HEK293T (cell line): ENCODE measurements around the gene SARS1.

Experiments used
- CTCF ChIA-PET: fragments of 350-600 bp; formaldehyde crosslinking; extraction: SDS; loops from one replicate; lab custom pipeline; 2021; ENCODE audit warnings: antibody characterized with exemption, inconsistent platforms; lab: Yijun Ruan, JAX
- POLR2A ChIA-PET: fragments of 350-600 bp; formaldehyde crosslinking; extraction: SDS; loops from one replicate; lab custom pipeline; 2020; ENCODE audit warnings: antibody characterized with exemption, inconsistent platforms; lab: Yijun Ruan, JAX
- DNase-seq: peaks from one replicate; pipeline ENCODE4 v3.0.0; 2012; ENCODE audit warnings: mixed read lengths; ENCODE audit errors: extremely low spot score
- ARNT ChIP-seq: fragments of 450-650 bp; IDR thresholded peaks from 2 replicates; pipeline ENCODE4 v1.6.1; 2017; ENCODE audit warnings: mild to moderate bottlenecking
- BHLHE40 ChIP-seq: fragments of 450-650 bp; IDR thresholded peaks from 2 replicates; pipeline ENCODE4 v1.6.1; 2016; ENCODE audit warnings: mild to moderate bottlenecking, moderate library complexity, borderline replicate concordance
- CTBP1 ChIP-seq: fragments of 450-650 bp; IDR thresholded peaks from 2 replicates; pipeline ENCODE4 v1.6.1; 2016; ENCODE audit warnings: borderline replicate concordance
- ELF4 ChIP-seq: fragments of 450-650 bp; IDR thresholded peaks from 2 replicates; pipeline ENCODE4 v1.6.1; 2017; ENCODE audit warnings: antibody characterized with exemption
- FOXA1 ChIP-seq: fragments of 450-650 bp; IDR thresholded peaks from 2 replicates; pipeline ENCODE4 v1.6.1; 2016; ENCODE audit warnings: mild to moderate bottlenecking
- FOXK2 ChIP-seq: fragments of 450-650 bp; IDR thresholded peaks from 2 replicates; pipeline ENCODE4 v1.6.1; 2016; ENCODE audit warnings: mild to moderate bottlenecking
- FOXM1 ChIP-seq: fragments of 450-650 bp; IDR thresholded peaks from 2 replicates; pipeline ENCODE4 v1.6.1; 2017; ENCODE audit warnings: mild to moderate bottlenecking, borderline replicate concordance
- HDGF ChIP-seq: fragments of 450-650 bp; IDR thresholded peaks from 2 replicates; pipeline ENCODE4 v1.6.1; 2017; ENCODE audit warnings: antibody characterized with exemption, borderline replicate concordance
- L3MBTL2 ChIP-seq: fragments of 450-650 bp; conservative IDR thresholded peaks from 2 replicates; pipeline ENCODE4 v1.6.1; 2016; ENCODE audit warnings: mild to moderate bottlenecking
- LEF1 ChIP-seq: fragments of 450-650 bp; IDR thresholded peaks from 2 replicates; pipeline ENCODE4 v1.6.1; 2017; ENCODE audit warnings: mild to moderate bottlenecking, borderline replicate concordance
- NFRKB ChIP-seq: fragments of 450-650 bp; IDR thresholded peaks from 2 replicates; pipeline ENCODE4 v1.6.1; 2016; ENCODE audit warnings: mild to moderate bottlenecking, moderate library complexity
- SP1 ChIP-seq: fragments of 450-650 bp; IDR thresholded peaks from 2 replicates; pipeline ENCODE4 v1.6.1; 2017
- SUZ12 ChIP-seq: fragments of 450-650 bp; IDR thresholded peaks from 2 replicates; pipeline ENCODE4 v1.6.1; 2016; ENCODE audit warnings: mild to moderate bottlenecking
- TARDBP ChIP-seq: fragments of 450-650 bp; IDR thresholded peaks from 2 replicates; pipeline ENCODE4 v1.6.1; 2016
- ZNF384 ChIP-seq: fragments of 450-650 bp; IDR thresholded peaks from 2 replicates; pipeline ENCODE4 v1.6.1; 2016
- TF ChIP-seq, protein P1 (sequence below): fragments of 450-650 bp; IDR thresholded peaks from 2 replicates; pipeline ENCODE4 v1.6.1; 2016

Gene SARS1

DNA sequence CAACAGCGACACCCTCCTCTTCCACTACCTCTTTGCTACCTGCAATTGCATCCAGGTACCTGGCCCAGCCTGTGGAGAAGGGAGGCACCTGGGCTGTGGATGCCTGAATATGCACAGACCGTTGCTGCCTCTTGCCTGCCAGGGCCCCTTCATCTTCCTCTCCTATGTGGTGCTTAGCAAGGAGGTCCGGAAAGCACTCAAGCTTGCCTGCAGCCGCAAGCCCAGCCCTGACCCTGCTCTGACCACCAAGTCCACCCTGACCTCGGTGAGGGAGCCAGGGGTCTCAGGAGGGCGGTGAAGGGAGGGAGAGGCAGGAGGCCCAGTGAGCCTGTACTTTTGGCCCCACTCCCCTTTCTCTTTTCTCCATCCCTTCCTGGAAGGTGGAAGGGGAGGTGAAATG, 57.7 kb downstream of the SARS1 start:
- POLR2A ChIA-PET = no interaction called here
- CTCF ChIA-PET = no interaction called here
- no peak for DNase-seq
- TF ChIP-seq FOXM1 (no peak), L3MBTL2 (no peak), HDGF (no peak), BHLHE40 (no peak), ARNT (no peak), FOXA1 (no peak), LEF1 (no peak)
- TF ChIP-seq, protein P1, sequence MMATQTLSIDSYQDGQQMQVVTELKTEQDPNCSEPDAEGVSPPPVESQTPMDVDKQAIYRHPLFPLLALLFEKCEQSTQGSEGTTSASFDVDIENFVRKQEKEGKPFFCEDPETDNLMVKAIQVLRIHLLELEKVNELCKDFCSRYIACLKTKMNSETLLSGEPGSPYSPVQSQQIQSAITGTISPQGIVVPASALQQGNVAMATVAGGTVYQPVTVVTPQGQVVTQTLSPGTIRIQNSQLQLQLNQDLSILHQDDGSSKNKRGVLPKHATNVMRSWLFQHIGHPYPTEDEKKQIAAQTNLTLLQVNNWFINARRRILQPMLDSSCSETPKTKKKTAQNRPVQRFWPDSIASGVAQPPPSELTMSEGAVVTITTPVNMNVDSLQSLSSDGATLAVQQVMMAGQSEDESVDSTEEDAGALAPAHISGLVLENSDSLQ = no peak

DNA sequence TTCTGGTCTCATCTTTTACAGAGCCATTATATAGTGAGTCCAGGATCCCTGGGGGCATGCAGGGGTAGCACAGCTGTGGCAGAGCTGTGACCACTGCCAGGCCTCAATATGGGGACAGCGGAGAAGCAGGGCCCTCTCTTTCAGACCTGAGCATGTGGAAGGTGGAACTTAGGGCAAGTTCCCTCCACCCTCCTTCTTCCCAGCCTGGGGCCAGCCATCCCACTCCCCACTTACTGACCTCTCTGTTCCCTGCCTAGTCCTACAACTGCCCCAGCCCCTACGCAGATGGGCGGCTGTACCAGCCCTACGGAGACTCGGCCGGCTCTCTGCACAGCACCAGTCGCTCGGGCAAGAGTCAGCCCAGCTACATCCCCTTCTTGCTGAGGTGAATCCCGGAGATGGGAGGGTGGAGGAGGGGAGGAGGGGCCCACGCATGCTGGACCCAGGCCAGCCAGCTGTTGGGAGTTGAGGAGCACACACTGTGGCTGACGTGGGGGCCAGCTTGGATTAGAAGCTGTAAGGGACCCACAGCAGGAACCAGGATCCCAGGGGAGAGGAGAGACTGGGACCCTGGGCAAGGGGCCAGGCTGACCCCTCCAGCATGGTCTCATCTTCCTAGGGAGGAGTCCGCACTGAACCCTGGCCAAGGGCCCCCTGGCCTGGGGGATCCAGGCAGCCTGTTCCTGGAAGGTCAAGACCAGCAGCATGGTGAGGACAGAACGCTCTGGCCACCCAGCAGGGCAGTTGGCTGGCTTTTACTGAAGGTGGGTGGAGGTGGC, 58.5 kb downstream of the SARS1 start:
- TF ChIP-seq BHLHE40 = no peak
- no peak for TF ChIP-seq CTBP1
- TF ChIP-seq LEF1 = no peak
- ChIA-PET CTCF (no interaction called here), POLR2A (no interaction called here)
- DNase-seq = no peak

DNA sequence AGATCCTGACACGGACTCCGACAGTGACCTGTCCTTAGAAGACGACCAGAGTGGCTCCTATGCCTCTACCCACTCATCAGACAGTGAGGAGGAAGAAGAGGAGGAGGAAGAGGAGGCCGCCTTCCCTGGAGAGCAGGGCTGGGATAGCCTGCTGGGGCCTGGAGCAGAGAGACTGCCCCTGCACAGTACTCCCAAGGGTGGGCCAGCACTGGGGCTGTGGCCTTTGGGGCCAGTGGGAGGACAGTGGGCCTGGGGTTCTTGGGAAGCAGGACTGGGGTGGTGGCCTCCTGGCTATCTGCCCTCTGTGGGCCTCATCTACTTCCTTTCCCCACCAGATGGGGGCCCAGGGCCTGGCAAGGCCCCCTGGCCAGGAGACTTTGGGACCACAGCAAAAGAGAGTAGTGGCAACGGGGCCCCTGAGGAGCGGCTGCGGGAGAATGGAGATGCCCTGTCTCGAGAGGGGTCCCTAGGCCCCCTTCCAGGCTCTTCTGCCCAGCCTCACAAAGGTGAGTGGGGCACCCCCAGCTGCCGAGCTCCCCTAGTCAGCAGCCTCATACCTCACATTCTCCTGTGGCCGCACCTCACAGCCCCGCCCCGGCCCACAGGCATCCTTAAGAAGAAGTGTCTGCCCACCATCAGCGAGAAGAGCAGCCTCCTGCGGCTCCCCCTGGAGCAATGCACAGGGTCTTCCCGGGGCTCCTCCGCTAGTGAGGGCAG, 59.3 kb downstream of the SARS1 start:
- no peak for DNase-seq
- TF ChIP-seq BHLHE40 (no peak), L3MBTL2 (no peak), CTBP1 (no peak), ELF4 (no peak), FOXA1 (no peak), ARNT (no peak), FOXM1 (no peak), ZNF384 (no peak), TARDBP (no peak), NFRKB (no peak), SUZ12 (no peak)
- TF ChIP-seq, protein P1 = no peak
- ChIA-PET POLR2A (no interaction called here), CTCF (no interaction called here)

DNA sequence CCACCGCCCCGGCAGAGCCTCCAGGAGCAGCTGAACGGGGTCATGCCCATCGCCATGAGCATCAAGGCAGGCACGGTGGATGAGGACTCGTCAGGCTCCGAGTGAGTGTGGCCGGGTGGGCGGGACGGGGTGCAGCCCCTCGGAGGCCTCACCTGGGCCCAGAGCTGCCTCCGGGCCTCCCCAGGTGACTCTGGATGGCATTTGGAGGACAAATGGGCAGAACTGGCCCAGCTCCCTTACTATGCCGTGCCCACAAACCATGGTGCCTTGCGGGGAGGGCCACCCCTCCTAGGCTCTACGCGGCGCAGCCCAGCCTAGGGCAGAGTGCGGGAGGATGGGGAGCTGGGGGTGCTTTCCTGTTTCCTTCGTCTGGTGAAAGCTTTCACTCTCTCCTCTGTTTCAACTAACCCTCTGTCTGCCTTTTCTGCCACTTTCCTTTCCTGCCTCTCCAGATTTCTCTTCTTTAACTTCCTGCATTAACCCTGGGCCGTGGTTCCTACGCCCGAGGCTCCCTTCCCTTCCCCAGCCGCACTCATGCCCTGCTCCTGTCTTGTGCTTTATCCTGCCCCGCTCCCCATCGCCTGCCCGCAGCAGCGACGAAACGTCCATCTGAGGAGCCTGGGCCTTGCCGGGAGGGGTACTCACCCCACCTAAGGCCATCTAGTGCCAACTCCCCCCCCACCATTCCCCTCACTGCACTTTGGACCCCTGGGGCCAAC, 60.0 kb downstream of the SARS1 start:
- no peak for DNase-seq
- TF ChIP-seq ZNF384 = no peak
- TF ChIP-seq SUZ12 = no peak
- TF ChIP-seq HDGF = no peak
- no peak for TF ChIP-seq LEF1
- TF ChIP-seq FOXK2 = no peak
- no peak for TF ChIP-seq ELF4
- no peak for TF ChIP-seq SP1
- TF ChIP-seq FOXA1 = no peak
- TF ChIP-seq NFRKB = no peak
- TF ChIP-seq L3MBTL2 = no peak
- no peak for TF ChIP-seq BHLHE40
- no peak for TF ChIP-seq ARNT
- no peak for TF ChIP-seq CTBP1
- no peak for TF ChIP-seq FOXM1
- TF ChIP-seq, protein P1 = no peak
- no peak for TF ChIP-seq TARDBP
- CTCF ChIA-PET = no interaction called here
- POLR2A ChIA-PET = no interaction called here

DNA sequence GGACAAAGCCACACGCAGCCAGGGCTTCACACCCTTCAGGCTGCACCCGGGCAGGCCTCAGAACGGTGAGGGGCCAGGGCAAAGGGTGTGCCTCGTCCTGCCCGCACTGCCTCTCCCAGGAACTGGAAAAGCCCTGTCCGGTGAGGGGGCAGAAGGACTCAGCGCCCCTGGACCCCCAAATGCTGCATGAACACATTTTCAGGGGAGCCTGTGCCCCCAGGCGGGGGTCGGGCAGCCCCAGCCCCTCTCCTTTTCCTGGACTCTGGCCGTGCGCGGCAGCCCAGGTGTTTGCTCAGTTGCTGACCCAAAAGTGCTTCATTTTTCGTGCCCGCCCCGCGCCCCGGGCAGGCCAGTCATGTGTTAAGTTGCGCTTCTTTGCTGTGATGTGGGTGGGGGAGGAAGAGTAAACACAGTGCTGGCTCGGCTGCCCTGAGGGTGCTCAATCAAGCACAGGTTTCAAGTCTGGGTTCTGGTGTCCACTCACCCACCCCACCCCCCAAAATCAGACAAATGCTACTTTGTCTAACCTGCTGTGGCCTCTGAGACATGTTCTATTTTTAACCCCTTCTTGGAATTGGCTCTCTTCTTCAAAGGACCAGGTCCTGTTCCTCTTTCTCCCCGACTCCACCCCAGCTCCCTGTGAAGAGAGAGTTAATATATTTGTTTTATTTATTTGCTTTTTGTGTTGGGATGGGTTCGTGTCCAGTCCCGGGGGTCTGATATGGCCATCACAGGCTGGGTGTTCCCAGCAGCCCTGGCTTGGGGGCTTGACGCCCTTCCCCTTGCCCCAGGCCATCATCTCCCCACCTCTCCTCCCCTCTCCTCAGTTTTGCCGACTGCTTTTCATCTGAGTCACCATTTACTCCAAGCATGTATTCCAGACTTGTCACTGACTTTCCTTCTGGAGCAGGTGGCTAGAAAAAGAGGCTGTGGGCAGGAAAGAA, 61.1 kb downstream of the SARS1 start:
- POLR2A ChIA-PET = no interaction called here
- no peak for DNase-seq
- CTCF ChIA-PET = no interaction called here
- TF ChIP-seq FOXK2 (no peak), NFRKB (no peak), BHLHE40 (no peak), ELF4 (no peak), ARNT (no peak), SUZ12 (no peak), FOXA1 (no peak), L3MBTL2 (no peak), LEF1 (no peak), ZNF384 (no peak), CTBP1 (no peak), HDGF (no peak), TARDBP (no peak), FOXM1 (no peak), SP1 (no peak)
- TF ChIP-seq, protein P1 = no peak
